GM18520 (cell line): Measurements from ENCODE around the gene OTOF.

Experiments
- ATAC-seq: cut with Tn5 transposase; IDR thresholded peaks from one replicate; pipeline ENCODE4 v1.9.1; 2021; ENCODE audit not compliant: unreplicated experiment

OTOF gene

GRCh38 chr2:26466662-26467310, 11.1 kb downstream of the OTOF start:
- no peak for ATAC-seq

DNA sequence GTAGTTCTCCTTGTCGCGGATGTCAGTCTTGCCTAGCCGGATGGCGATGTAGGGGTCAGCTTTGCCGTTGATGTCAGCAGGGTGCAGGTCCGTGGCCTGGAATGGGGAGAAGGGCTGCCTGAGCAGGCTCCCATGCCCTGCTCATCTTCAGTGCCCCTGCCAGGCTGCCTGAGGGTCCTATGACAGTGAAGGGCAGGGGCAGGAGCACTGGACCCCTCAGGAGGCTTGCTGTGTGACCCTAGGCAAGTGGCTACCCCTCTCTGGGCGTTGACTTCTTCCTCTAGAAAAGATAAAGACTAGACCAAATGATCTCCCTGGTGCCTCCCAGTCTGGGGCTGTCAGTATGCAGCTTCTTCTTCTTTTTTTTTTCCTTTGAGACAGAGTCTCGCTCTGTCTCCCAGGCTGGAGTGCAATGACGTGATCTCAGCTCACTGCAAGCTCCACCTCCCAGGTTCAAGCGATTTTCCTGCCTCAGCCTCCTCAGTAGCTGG, 11.9 kb downstream of the OTOF start:
- ATAC-seq = no peak

- ATAC-seq = no peak
Measured at GRCh38 chr2:26465266-26465925, 12.5 kb downstream of the OTOF start.

GRCh38 chr2:26464390-26465265, 13.3 kb downstream of the OTOF start:
- ATAC-seq = no peak

GRCh38 chr2:26463244-26464192, 14.4 kb downstream of the OTOF start:
- no peak for ATAC-seq

DNA sequence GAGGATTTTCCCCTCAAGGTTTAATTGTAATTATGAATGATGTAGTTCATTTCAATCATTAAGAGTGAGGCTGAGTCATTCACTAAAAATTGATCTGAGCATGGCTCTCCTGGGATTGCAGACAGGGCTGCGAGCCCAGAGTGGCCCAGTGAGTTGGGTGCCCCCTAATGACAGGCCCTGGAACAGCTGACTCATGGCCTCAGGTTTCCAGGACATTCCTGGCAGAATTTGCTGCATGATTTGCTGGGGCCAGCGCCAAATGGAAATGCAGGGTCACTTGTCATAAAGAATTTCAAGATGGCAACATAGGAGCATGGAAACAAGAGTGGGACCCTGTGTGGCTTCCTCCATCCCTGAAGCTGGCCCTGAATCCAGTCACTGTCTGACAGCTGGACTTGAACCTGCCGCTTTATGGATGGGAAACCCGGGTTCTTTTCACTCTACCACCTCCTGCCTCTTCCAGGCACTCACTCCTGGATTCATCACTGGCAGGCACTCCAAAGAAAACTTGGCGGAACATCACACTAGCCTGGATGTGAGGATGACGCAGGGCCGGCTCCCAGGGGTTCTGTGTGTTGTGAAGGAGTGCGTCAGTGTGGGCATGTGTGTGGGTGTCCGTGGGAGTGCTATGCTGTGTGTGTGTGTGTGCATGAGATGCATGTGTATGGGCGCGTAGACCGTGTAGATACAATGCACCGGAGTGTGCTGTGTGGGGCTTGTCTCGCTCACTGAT, 15.2 kb downstream of the OTOF start:
- no peak for ATAC-seq

GRCh38 chr2:26462100-26462499, 15.8 kb downstream of the OTOF start:
- ATAC-seq = no peak

DNA sequence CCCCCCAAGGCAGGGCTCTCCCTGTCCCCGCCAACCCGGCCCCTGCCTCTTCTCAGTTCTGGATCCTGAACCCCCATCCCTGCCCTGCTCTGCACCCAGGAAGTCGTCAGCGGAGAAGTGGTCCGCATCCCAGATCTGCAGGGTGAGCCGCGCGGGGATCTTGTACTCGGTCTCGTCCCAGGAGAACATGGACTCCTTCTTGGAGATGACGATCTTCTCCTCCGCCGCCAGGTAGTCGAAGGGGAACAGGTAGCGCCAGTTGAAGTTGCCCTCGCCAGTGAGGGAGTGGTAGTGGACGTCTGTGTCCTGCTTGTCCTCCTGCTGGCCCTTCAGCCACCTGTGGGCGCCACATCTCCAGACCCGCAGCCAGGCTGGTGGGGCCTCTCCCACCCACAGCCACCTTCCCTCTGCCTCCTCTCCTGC, 16.3 kb downstream of the OTOF start:
- no peak for ATAC-seq

DNA sequence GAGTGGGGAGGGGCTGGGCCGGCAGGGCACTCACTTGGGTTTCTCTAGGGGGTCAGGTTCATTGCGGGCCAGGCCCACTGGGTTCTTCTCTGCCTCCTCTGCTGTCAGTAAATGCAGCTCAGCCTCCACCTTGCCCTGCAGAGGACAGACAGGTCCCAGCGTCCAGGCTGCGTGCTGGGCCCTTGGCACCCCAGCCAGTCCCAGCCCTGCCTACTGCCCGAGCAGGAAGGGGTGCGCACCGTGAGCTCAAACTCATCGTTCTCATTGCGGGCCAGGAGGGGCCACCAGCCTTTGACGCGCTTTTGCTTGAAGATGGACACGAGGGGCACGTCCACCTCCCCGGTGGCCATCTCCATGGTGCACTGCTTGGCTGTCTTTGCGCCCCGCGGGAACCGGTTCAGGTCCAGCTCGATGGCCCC, 17.3 kb downstream of the OTOF start:
- ATAC-seq = no peak

GRCh38 chr2:26459991-26460612, 17.8 kb downstream of the OTOF start:
- no peak for ATAC-seq

DNA sequence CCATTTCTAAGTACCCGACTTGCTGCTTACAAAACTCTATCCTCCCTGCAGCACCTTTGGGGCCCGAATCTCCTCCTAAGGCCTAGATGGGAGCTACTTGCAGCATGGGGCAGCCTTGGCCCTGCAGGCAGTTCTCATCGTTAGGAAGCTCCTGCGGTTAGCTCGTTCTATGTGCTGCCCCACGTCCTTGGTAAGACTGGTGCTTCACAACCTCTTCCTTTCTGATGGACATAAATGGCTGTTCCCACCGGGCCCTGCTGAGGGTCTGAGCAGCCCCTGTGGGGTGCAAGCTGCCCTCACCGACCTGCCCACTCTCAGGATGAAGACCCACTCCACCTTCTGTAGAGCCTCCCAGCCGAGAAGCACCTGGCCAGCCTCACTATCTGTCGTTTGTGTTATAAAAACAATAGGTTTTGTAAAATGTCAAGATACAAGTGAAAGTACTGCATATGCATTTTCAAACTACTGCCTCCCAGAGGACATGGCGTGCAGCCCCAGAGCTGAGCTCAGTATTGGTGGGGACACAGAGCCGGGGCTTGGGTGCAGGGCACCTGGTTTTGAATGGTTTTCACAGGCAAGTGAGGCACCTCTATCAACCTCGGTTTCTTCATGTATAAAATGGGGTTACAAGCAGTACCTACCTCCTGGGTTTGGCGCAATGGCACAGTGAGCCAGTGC, 19.4 kb downstream of the OTOF start:
- no peak for ATAC-seq

DNA sequence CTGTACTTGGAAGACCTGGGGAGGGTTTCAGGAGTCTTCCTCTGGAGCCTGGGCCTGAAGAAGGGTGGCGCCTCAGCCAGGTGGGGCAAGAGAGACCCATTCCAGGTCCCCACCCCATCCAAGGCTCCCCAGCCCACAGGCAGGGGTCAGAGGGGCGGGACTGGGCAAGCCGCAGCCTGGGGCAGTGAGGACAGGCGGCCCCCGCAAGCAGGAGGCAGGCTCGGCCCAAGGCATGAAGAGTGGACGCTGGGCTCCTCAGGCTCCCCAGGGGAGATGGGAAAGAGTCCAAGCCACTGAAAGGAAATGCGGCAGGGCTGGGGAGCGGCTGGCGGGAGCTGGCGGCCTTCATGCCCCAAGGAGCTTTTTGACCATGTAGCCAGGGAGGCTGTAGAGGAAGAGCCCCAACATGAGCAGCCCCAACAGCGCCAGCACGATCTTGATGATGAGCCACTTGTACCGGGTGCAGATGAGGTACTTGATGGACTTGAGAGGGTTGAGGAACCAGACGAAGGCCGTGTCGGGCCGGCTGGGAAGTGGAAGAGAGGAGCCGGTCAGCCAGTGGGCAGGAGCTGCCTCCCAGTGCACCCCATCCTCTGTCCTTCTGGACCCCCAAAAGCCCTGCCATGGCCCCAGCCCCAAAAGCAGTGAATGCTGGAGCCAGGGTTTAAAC, 20.1 kb downstream of the OTOF start:
- ATAC-seq = no peak

GRCh38 chr2:26457251-26457666, 20.7 kb downstream of the OTOF start:
- no peak for ATAC-seq

DNA sequence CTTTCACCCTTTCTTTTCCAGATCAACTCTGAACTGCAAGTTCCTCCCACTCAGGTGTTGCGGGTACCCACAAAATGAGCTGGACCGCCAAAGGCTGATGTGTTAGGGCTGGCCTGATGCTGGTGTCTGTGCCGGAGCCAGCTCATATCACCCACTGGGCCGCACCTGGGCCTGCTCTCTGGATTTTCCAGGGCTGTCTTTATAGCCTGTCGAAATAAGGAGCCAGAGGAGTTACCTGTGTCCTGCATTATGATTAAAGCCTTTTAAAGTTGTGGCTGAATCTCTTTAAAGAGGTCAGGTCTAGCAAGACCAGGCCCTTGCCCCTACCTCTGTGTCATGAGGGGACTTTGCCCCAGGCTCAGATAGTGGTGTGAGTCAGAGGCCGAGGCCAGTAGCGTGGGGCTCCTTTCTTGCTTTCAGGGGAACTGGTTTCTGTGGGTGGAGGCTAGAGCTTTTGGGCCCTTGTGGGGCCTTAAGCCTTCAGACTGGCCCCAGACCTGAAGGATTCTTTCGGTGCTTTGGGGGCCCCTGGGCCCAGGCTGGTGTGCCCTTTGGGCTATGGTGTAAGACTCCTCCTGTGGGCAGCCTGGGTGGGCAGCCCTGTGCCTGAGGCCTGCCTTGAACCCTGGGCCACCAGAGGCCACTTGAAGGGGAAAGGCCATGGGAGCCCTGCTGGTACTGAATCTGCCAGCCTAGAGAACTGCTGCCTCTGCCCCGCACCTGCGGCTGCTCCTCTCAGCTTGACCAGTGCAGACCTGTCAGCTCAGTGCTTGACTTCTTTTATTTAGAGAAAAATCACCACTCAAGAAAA, 21.3 kb downstream of the OTOF start:
- ATAC-seq = no peak

- no peak for ATAC-seq
Measured at GRCh38 chr2:26455670-26456439, 22.1 kb downstream of the OTOF start.

GRCh38 chr2:26455037-26455669, 22.8 kb downstream of the OTOF start:
- no peak for ATAC-seq
